HCT116 (cell line): Measurements from ENCODE around the gene TMEM150C. TPM values are rescaled to one million over a fixed set of nuclear protein-coding genes. Genes with fewer than 3 reads are reported as not detected.

Experiments
- ATAC-seq: fragments of 200-7000 bp; cut with Tn5 transposase; 2 replicates; pipeline ENCODE4 v1.9.1; 2020; ENCODE audit warnings: mild to moderate bottlenecking, moderate library complexity
- BruUV-seq: library from RNA; stranded (reverse); fragments of 400-500 nt; replicated peaks from 2 replicates; lab custom pipeline; 2021; lab: Mats Ljungman, UMichigan
- CTCF ChIA-PET: fragments of 300-600 bp; sonication (Branson Sonifier 250); formaldehyde crosslinking; loops from one replicate; lab custom pipeline; 2021; ENCODE audit warnings: antibody characterized with exemption; lab: Charles Lee
- POLR2A ChIA-PET: fragments of 300-600, 350-600 bp; sonication (Branson Sonifier 250); formaldehyde crosslinking; loops from one replicate; lab custom pipeline; 2021; ENCODE audit warnings: antibody characterized with exemption; lab: Charles Lee
- RAD21 ChIA-PET, 2 experiments: fragments of 300-600 bp; sonication (Branson Sonifier 250); formaldehyde crosslinking; loops; one replicate each; lab custom pipeline; 2023; ENCODE audit warnings: low total read pairs in 2 of 2; ENCODE audit not compliant: uncharacterized antibody in 2 of 2, unreplicated experiment in 2 of 2, low non-redundant PET in 1 of 2; lab: Charles Lee
- DNase-seq: peaks from one replicate; pipeline ENCODE4 v3.0.0-alpha.2; 2010; ENCODE audit warnings: low read depth, low spot score
- H2AFZ ChIP-seq: fragments of 200-600 bp; shearing (Covaris generic), sonication (generic); 2 replicates; pipeline ENCODE4 v1.6.1; 2017; ENCODE audit warnings: low read depth, mixed run types, mixed read lengths, antibody characterized with exemption, low read length; ENCODE audit not compliant: poor library complexity, severe bottlenecking
- H3K27ac ChIP-seq: 2 replicates; pipeline ENCODE4 v1.5.1; 2012; ENCODE audit warnings: low read depth, low read length
- H3K27me3 ChIP-seq: fragments of 200-600 bp; sonication (generic); 2 replicates; pipeline ENCODE4 v1.6.1; 2016; ENCODE audit warnings: mixed run types, low read length, mixed read lengths; ENCODE audit not compliant: insufficient read depth
- H3K36me3 ChIP-seq, 2 experiments: fragments of 200-500 bp in 1 of 2; fragments of 200-600 bp in 1 of 2; sonication (Bioruptor generic) in 1 of 2; sonication (generic) in 1 of 2; 2 replicates each; pipeline versions ENCODE4 v1.5.1 to v1.6.1; 2014 to 2016; ENCODE audit warnings: low read length in 2 of 2, inconsistent platforms in 1 of 2, mixed read lengths in 1 of 2, mixed run types in 1 of 2; ENCODE audit not compliant: insufficient read depth in 2 of 2, control insufficient read depth in 1 of 2
- H3K4me1 ChIP-seq, 2 experiments: fragments of 200-600 bp in 1 of 2; sonication (generic) in 1 of 2; 2 replicates each; pipeline versions ENCODE4 v1.5.1 to v1.6.1; 2012 to 2017; ENCODE audit warnings: low read length in 2 of 2, inconsistent platforms in 1 of 2, mild to moderate bottlenecking in 1 of 2, mixed read lengths in 1 of 2, mixed run types in 1 of 2, moderate library complexity in 1 of 2; ENCODE audit not compliant: insufficient read depth in 2 of 2, control insufficient read depth in 1 of 2
- H3K4me2 ChIP-seq: fragments of 200-600 bp; sonication (generic); 2 replicates; pipeline ENCODE4 v1.6.1; 2017; ENCODE audit warnings: mixed run types, low read length, mixed read lengths
- H3K4me3 ChIP-seq, 2 experiments: fragments of 200-600 bp in 1 of 2; sonication (generic) in 1 of 2; replicated peaks in 1 of 2; 2 replicates each; pipeline ENCODE4 v1.5.1; 2011 to 2016; ENCODE audit warnings: low read length in 2 of 2, control low read depth in 1 of 2, low read depth in 1 of 2, mild to moderate bottlenecking in 1 of 2, mixed read lengths in 1 of 2, mixed run types in 1 of 2
- H3K79me2 ChIP-seq: fragments of 200-600 bp; sonication (generic); 2 replicates; pipeline ENCODE4 v1.6.1; 2017; ENCODE audit warnings: mild to moderate bottlenecking, mixed run types, low read length, moderate library complexity, mixed read lengths; ENCODE audit not compliant: insufficient read depth
- H3K9ac ChIP-seq: fragments of 200-600 bp; sonication (generic); 2 replicates; pipeline ENCODE4 v1.6.1; 2016; ENCODE audit warnings: low read length, mixed read lengths
- H3K9me2 ChIP-seq: fragments of 200-600 bp; sonication (generic), shearing (Covaris generic); 2 replicates; pipeline ENCODE4 v1.6.1; 2017; ENCODE audit warnings: mixed run types, mild to moderate bottlenecking, moderate library complexity; ENCODE audit not compliant: insufficient read depth
- H3K9me3 ChIP-seq, 2 experiments: fragments of 200-500 bp in 1 of 2; fragments of 200-600 bp in 1 of 2; sonication (Bioruptor generic) in 1 of 2; sonication (generic) in 1 of 2; 2 replicates each; pipeline ENCODE4 v1.6.1; 2014 to 2017; ENCODE audit warnings: low read length in 2 of 2, mixed read lengths in 2 of 2, inconsistent platforms in 1 of 2, low read depth in 1 of 2, mild to moderate bottlenecking in 1 of 2, mixed run types in 1 of 2, moderate library complexity in 1 of 2; ENCODE audit not compliant: control insufficient read depth in 1 of 2, insufficient read depth in 1 of 2
- H4K20me1 ChIP-seq: fragments of 200-600 bp; sonication (generic), shearing (Covaris generic); 2 replicates; pipeline ENCODE4 v1.6.1; 2017; ENCODE audit warnings: mixed run types, mild to moderate bottlenecking, moderate library complexity; ENCODE audit not compliant: insufficient read depth
- CBX3 ChIP-seq: IDR thresholded peaks from 2 replicates; pipeline ENCODE4 v1.6.1; 2012; ENCODE audit warnings: low read depth
- EZH2 ChIP-seq: fragments of 200-600 bp; sonication (generic); IDR thresholded peaks from 2 replicates; pipeline ENCODE4 v1.6.1; 2017; ENCODE audit warnings: antibody characterized with exemption, mixed run types
- FOSL1 ChIP-seq: IDR thresholded peaks from 2 replicates; pipeline ENCODE4 v1.6.1; 2012; ENCODE audit warnings: low read depth
- POLR2A ChIP-seq: IDR thresholded peaks from 2 replicates; pipeline ENCODE4 v1.7.0; 2011; ENCODE audit warnings: borderline replicate concordance; ENCODE audit not compliant: insufficient read depth, insufficient read length; ENCODE audit errors: extremely low read depth
- POLR2AphosphoS5 ChIP-seq: IDR thresholded peaks from 2 replicates; pipeline ENCODE4 v1.6.1; 2011; ENCODE audit warnings: mild to moderate bottlenecking, low read depth, low read length, moderate library complexity
- YY1 ChIP-seq: IDR thresholded peaks from 2 replicates; pipeline ENCODE4 v1.6.1; 2011; ENCODE audit warnings: low read length, low read depth, moderate library complexity, mild to moderate bottlenecking; ENCODE audit not compliant: insufficient replicate concordance; ENCODE audit errors: extremely low read depth
- ZFX ChIP-seq: fragments of 450-650 bp; IDR thresholded peaks from 2 replicates; pipeline ENCODE4 v1.6.1; 2017
- intact Hi-C: fragments of 100-400 bp; cut with micrococcal nuclease; formaldehyde crosslinking; loops from 2 replicates; pipeline ENCODE4 v1.10.0; 2022
- total RNA-seq: library from RNA; stranded (reverse); gene quantifications from one replicate; pipeline ENCODE4 v1.2.1, GENCODE V29; 2021; ENCODE audit not compliant: unreplicated experiment
- TF ChIP-seq, protein P1 (sequence below), 3 experiments: fragments of 200-600 bp in 1 of 3; sonication (generic) in 1 of 3; IDR thresholded peaks in 2 of 3; conservative IDR thresholded peaks in 1 of 3; 2 replicates each; pipeline ENCODE4 v1.5.1; 2012 to 2017; ENCODE audit warnings: low read depth in 2 of 3, low read length in 2 of 3, antibody characterized with exemption in 1 of 3, borderline replicate concordance in 1 of 3, control low read depth in 1 of 3, mild to moderate bottlenecking in 1 of 3, mixed read lengths in 1 of 3, mixed run types in 1 of 3, moderate library complexity in 1 of 3; ENCODE audit not compliant: insufficient read depth in 1 of 3
- TF ChIP-seq, protein P2 (sequence below): IDR thresholded peaks from 2 replicates; pipeline ENCODE4 v1.6.1; 2011; ENCODE audit warnings: mild to moderate bottlenecking, low read length, moderate library complexity; ENCODE audit not compliant: insufficient replicate concordance; ENCODE audit errors: extremely low read depth

Gene TMEM150C
- total RNA-seq, 1 experiment from 2014 or later, result 1.2 TPM

DNA sequence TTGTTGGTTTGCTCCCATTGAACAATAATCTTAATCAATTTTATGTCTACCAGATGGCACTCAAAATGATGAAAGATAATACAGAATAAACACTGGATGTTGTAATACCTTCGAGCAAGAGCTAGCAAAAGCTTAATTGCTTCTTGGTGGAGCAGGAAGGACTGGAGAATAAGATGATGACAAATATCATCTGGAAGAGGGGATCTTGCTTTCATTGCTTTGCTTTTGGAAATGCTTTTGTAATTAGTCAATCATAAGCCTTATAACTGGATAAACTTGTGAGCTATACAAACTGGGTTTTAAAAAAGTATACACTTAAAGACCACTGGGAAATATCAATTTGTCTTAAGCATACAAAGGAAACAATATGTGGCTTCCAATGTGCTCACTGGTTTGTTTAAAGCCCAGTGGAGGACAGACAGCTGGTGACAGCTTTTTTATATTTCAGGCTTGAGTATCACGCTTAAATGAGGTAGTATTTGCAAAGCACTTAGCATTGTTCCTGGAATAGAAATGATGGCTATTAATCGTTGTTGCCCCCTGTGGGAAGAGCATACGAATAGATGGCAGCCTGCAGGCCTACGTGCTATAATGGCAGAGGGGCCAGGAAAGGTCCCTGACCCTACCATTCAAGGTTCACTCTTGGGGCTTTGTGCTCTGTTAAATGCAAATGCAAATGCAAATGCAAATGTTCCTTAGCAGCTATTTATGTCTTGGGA lies 61.2 kb downstream of the TMEM150C start:
- BruUV-seq, result no TSS peak
- POLR2A ChIA-PET, result no interaction called here
- no peak overlapping the region for H3K4me3 ChIP-seq

More for the DNA sequence above, 61.2 kb downstream of the TMEM150C start:
- H3K9ac ChIP-seq, result no peak overlapping the region
- no peak for DNase-seq
- CTCF ChIA-PET, result no interaction called here
- TF ChIP-seq CBX3, result no peak
- no peak for TF ChIP-seq EZH2
- TF ChIP-seq, protein P1, sequence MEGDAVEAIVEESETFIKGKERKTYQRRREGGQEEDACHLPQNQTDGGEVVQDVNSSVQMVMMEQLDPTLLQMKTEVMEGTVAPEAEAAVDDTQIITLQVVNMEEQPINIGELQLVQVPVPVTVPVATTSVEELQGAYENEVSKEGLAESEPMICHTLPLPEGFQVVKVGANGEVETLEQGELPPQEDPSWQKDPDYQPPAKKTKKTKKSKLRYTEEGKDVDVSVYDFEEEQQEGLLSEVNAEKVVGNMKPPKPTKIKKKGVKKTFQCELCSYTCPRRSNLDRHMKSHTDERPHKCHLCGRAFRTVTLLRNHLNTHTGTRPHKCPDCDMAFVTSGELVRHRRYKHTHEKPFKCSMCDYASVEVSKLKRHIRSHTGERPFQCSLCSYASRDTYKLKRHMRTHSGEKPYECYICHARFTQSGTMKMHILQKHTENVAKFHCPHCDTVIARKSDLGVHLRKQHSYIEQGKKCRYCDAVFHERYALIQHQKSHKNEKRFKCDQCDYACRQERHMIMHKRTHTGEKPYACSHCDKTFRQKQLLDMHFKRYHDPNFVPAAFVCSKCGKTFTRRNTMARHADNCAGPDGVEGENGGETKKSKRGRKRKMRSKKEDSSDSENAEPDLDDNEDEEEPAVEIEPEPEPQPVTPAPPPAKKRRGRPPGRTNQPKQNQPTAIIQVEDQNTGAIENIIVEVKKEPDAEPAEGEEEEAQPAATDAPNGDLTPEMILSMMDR (IDR thresholded peaks at IDR 0.05 in 2 of 3, conservative IDR thresholded peaks at IDR 0.05 in 1 of 3; ENCODE audit: borderline replicate concordance in 1 of 3, insufficient read depth in 1 of 3, low read depth in 2 of 3, low read length in 2 of 3), result no peak
- no peak for TF ChIP-seq POLR2AphosphoS5
- TF ChIP-seq FOSL1, result no peak
- no peak for TF ChIP-seq POLR2A
- TF ChIP-seq, protein P2, sequence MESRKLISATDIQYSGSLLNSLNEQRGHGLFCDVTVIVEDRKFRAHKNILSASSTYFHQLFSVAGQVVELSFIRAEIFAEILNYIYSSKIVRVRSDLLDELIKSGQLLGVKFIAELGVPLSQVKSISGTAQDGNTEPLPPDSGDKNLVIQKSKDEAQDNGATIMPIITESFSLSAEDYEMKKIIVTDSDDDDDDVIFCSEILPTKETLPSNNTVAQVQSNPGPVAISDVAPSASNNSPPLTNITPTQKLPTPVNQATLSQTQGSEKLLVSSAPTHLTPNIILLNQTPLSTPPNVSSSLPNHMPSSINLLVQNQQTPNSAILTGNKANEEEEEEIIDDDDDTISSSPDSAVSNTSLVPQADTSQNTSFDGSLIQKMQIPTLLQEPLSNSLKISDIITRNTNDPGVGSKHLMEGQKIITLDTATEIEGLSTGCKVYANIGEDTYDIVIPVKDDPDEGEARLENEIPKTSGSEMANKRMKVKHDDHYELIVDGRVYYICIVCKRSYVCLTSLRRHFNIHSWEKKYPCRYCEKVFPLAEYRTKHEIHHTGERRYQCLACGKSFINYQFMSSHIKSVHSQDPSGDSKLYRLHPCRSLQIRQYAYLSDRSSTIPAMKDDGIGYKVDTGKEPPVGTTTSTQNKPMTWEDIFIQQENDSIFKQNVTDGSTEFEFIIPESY, result no peak
- no peak for TF ChIP-seq ZFX
- TF ChIP-seq YY1, result no peak
- no peak overlapping the region for H2AFZ ChIP-seq
- no peaks in the 10 kb centered on the region for H3K4me1 ChIP-seq
- intact Hi-C loops, result no loop called here
- no peaks in the 10 kb centered on the region for H3K36me3 ChIP-seq
- H3K9me3 ChIP-seq, result no peaks in the 10 kb centered on the region
- RAD21 ChIA-PET, result no interaction called here
- no peaks in the 10 kb centered on the region for H4K20me1 ChIP-seq
- no peaks in the 10 kb centered on the region for H3K79me2 ChIP-seq
- no peaks in the 10 kb centered on the region for H3K27me3 ChIP-seq
- no peaks in the 10 kb centered on the region for H3K9me2 ChIP-seq
- H3K4me2 ChIP-seq, result no peak overlapping the region
- no peak for ATAC-seq
- no peak overlapping the region for H3K27ac ChIP-seq
